SKM-1 (cell line): ENCODE data around the gene TTC21A.

Experiments
- DNase-seq: peaks from one replicate; lab custom pipeline; 2025; ENCODE audit not compliant: unreplicated experiment; lab: John Stamatoyannopoulos, UW

Gene TTC21A

DNA sequence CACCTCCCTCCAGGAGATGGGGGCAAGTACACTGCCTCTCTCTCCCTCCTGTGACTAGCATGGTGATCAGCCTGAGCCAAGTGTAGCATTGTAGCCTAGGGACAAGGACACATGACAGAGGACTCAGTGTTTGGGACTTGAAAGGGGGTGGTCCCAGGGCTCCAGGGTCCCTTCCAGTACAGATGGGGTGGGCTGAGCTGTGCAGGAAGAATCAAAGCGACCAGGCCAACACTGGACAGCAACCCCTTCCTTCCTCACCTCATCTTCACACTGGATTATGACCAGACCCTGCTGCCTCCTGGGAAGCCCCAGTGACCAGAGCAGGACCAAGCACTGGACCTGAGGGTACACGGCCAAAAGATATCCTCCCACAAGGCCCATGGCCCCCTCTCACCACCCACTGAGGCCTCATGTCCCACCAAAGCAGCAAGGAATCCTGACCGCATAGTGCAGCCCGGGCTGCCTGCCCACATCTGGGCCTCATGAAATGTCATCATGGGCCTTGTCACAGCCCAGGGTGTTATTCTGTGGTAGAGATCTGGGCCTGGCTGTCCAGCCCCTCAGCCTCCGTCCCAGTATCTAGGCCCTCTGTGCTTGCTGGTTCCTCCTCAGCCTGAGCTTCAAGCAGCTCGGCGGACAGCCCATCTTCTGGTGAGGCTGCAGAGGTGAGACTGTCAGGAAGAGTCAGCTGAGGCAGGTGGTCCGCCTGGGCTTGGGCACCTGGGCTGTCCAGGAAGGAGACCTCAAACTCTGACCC, 9.6 kb upstream of the TTC21A start:
- no peak for DNase-seq

DNA sequence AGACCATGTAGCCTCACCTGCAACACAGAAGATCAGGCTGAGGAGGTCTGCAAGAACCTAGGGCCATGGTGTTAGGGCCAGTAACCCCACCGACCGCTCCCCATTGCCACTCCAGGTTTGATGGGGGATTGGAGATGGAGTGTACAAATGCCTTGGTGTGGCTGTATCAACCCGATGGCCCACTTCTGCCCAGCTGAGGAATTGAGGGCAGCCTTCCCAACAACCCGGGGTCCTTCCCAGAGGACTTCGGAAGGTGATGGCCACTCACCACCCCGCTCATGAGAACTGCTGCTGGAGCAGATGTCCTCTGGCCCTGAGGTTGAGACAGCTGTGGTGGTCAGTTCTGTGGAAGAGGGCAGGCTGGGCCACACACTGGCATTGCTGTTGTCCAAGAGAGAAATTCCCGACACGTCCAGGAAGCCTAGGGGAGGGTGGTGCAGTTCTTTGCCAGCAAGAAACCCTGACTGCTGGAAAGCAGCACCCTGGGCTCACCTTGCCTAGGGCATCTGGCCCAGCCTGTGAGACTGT, 8.9 kb upstream of the TTC21A start:
- DNase-seq: no peak

DNA sequence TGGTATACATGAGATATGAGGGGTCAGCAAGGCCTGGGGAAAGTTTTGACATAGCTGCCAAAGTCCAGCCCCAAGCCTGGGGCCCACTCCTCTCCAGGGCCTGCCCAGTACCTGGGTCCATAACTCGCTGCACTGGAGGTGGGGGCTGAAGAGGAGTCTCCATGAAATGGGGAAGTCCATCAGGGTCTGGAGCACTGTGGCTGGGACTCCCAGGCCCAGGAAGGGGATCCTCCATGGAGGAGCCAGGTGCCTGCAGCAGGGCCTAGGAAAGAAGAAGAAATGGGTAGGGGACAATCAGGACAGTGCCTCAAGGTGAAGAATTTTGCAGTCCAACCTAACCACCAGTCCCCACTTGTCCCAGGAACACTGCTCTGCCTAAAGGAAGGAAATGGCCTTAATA, 8.2 kb upstream of the TTC21A start:
- DNase-seq: no peak

DNA sequence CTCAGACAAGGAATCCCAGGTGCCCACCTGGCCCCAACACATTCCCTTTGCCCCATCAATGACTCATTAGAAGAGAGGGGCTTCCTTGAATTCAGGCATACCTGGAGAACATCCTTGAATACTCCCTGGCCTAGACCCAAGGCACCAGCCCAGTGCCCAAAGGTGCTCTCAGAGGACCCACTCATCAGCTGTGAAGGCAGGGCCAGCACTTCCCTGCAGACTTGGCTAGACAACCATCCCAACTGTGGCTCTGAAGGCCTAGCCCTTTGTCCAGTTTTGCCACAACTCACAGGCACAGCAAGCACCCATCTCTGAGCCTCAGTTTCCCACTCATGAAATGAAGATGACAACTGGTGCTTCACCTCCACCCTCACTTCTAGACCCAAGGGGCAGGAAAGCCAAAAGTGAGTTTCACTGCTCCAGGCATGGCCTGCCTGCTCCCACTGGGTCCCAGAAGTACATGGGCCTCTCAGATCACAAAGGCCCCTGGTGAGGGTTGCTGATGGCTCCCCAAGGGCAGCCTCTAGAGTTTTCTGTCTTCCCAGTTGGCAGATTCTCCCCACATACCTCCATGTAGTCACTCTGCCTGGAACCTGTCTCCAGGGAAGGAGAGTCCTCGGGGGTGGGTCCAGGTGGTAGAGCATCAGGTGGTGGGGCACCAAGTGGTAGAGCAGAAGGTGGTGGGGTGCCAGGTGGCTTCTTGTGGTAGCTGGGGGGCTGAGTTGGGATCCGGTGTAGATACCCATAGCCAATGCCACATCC, 7.6 kb upstream of the TTC21A start:
- DNase-seq: no peak

DNA sequence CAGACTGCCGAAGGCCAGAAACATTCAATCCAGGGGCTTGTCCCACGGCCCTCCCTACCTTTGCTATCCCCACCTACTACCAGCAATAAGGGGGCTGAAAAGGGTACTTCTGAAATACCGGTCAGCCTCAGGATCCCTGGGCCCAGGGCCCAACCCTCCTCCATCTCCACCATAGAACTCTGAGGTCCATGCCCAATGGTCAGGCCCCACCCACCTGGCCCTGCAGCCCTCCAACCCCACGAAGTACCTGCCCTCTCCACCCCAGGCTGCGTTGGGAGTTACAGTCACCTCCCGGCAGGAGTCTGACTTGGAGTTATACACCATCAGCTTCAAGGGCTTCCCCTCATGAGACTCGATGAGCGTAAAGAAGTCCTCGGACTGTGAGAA, 7.0 kb upstream of the TTC21A start:
- no peak for DNase-seq

DNA sequence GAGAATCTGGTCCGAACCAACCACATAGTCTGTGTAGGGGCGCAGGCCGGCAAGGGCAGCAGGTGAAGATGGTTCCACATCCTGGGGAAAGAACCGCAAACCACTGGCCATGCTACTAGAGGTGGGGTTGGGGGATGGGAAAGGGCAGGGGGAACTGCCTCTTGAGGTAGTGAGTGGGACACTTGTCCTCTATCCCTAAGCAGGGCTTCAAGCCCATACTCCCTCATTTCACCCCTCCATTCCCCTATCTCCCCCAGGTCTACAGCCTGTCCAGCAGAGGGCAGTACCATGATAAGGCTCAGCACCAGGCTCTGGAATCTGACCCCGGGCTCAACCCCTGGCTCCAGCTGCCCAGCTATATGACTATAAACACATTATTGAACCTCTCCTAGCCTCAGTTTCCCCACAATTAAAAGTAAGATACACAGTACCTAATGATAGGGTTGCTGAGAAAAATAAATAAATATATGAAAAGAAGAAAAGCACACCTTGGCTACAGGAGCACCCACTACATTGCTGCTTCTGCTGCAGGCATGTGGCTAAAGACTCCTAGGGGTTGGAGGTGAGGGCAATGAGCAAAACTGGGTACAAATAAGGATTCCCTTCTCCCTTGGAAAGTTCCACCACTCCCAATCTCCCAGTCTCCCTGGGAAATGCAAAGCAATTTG, 6.3 kb upstream of the TTC21A start:
- DNase-seq: peak; percentile 50

DNA sequence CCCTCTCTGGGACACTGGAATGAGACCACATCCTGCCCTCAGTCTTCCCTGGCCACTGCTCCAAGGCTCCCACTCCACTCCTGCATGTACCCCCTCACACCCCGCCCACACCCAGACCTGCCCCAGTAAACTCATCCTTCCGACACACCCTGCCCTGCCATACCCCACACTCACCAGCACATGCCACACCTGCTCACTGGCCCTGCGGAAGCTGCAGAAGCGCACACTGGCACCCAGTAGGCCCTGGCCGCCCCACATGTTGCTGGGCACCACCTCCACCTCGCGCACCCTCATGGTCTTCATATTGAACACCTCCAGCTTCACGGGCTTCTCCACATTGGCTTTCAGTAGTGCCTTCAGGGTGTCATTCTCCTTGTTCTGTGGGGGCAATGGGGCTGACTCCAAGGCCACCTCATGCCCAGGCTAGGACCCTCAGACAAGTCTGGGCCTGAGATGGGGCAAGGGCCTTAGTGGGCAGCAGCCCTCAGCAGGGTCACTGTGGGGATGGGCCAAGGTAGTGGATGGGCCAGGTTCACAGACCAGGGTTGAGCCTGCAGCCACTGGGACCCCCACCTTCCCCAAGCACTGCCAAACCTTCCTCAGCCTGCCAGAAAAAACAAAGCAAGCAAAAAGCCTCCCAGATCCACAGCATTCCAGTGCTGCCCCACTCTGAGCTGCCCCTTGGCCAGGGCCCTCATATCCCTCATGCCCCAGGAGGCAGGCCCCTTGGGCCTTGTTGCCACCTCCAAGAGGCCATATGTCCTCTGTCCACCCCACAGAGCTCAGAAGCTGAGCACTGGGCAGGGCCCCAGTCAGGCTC, 4.8 kb upstream of the TTC21A start:
- DNase-seq: no peak

DNA sequence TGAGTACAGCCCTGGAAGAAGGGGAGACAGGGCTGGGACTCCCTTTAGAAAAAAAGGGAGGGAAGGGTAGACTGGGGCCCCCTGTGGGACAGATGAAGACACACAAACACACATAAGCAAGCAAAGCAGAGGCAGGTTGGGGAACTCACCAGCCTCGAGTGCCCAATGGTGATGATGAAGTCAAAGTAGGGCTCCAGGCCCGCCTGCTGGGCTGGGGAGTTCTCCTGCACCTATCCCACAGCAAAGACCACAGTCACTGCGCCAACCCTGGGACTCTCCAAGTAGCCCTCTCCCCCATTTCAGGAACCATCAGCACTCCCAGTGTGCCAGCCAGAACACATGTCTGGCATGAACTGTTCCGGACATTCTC, 4.2 kb upstream of the TTC21A start:
- DNase-seq: no peak

DNA sequence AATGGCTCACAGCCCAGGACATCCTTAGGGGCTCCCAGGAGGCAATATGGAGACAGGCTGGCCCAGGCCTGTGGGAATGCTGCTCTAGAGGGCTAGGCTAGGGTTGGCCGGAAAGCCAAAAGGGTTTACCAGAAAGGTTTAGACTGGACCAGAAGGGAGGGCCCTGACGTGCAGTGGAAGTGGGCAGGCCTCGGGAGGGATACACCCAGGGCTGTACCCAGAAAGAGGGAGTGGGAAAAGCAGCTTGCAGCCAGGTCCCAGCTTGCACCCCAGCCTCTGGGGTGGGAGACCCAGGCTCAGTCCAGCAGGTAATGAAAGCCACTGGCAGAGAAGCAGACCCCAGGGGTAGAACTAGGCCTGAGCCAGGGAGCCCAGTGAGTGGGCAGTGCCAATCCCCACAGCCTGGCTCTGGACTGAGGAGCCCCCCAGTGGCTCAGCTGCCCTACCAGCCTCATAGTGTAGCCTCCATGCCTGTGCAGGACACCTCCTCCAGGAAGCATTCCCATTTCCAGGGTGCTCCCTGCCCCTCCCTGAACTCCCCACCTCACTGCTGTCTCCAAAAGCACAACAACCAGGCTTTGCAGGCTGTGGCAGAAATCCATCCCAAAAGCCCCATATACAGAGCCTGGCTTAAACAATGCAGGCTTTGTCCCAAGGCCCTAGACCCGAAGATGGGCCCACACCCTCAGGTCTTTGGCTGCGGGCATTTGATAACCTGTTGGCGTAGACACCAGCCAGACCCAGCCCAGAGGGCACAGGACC, 3.5 kb upstream of the TTC21A start:
- DNase-seq: no peak

DNA sequence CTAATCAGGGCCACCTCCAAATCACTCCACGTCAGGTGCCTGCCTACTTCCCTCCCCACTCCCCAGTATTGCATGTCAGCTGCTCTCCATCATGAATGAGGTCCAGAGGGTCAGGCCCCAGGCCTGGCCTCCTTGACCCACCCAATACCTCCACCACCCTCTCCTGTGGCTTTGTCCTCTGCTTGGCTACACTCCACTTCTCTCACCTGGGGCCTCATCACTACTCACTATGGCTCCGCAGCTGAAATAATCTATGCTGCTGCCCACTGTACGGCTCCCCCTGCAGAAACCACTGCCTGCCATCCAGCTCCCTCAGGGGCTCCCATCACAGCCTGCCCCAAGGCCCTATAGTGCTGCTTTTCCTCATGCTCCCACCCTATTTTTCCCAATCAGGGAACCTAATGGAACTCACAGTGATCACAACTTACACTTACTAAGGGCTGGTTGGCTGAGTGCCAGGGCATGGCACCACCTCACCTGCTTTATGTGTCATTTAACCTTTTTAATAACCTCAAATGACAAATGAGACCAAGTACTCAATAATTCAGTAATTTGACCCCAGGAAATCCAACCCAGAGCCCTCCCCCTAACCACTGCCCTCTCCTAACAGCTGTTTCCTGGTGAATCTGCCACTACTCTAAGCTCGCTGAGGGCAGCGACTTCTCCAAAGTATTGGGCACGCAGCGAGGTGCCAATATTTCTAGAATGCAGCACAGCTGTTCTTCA, 2.4 kb upstream of the TTC21A start:
- DNase-seq: no peak

DNA sequence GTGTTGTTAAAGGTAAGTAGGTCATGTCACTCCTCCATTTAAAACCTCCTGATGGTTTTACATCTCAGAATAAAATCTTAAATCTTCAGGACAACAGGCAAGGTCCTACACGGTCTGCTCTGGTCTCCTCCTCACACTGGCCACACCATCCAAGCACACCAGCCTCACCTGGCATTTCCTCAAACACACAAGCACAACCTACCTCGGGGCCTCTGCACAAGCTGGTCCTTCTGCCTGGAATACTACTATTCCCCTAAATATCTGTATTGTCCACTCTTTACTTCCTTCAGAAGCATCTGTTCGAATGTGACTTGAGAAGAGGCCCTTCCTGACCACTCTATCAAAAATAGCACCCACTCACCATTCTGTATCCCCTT, 1.8 kb upstream of the TTC21A start:
- no peak for DNase-seq

DNA sequence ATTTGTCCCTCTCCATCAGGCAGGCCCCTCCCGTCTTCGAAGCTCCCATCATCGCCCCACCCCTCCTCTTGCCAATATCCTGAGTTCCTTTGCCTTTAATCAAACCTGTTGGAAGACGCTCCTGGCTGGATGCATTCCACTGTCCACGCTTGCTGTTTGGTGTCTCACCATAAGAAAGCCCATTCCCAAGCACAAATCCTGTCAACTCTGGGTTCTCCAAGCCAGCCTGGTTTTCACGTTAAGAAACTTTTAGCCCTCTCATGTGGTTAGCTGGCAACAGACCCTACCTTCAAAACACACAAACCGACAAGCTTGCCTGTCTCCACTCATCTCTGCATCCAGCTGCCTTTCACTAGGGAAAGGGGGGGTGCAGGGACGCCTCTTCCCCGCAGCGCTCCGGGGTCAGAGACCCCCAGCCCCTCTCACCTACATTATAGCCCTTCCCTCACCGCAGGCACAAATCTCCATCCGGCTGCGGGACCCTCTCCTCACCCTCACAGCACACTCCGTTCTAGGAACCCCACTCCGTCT, 1.1 kb upstream of the TTC21A start:
- DNase-seq: no peak

DNA sequence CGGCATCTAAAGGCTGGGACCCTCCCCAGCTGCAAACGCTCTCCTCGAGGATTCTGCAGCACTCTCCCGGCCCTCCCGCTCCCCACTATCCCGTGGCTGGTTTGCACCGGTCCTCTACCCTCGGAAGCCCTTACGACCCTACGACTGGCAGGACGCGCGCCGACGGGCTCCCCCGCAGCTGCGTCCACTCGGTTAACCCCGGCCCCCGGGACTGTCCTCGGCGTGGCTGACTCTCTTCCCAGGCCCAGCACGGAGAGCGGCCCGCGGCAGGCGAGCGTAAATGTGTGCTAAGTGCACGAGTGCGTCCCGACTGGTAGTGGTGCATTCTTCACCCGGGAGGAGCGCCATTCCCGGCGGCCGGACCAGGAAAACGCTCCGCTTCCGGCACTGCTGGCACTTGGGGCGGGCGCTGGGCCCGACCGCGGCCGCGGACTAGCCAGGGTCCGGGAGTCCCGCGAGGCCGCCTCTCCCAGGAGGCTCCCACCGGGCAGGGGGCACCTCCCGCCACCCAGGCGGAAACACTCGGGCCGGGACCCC, 561 bp upstream of the TTC21A start:
- no peak for DNase-seq

DNA sequence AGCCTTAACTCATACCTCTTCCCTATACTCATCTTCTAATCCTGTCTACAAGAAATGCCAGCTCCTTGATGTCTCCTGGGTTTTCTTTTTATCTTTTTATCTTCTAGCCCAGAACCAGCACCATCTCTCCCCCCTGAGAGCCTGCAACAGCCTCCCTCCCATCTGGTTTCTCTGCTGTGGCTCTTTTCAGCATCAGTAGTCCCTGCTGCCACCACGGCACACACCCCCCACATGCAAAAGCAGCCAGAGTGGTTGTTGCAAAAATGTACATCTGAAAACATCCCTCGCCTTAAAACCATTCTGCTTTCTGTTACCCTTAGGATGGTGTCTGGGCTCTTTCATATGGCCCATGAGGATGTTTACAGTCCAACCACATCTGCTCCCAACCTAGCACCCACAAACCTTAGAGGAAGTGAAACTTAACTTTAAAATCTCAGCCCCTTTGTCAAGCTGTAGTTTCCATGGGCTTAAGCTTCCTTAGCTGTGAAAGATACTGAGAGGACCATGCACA, 775 bp downstream of the TTC21A start:
- DNase-seq: no peak

DNA sequence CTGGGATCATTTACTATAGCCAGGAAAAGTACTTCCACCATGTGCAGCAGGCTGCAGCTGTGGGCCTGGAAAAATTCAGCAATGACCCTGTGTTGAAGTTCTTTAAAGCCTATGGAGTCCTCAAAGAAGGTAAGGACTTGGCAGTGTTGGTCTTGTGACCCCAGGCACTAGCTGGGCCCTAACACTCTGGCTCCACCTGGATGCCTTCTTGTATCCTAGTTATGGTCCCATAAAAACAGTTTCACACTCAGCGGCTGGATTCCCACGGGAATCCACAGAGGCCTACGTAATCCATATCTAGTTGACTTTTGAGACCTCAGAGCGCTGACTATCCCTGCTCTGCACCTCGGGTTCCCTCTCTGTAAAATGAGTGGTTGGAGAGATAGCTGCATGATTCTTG, 1.6 kb downstream of the TTC21A start:
- DNase-seq: no peak

DNA sequence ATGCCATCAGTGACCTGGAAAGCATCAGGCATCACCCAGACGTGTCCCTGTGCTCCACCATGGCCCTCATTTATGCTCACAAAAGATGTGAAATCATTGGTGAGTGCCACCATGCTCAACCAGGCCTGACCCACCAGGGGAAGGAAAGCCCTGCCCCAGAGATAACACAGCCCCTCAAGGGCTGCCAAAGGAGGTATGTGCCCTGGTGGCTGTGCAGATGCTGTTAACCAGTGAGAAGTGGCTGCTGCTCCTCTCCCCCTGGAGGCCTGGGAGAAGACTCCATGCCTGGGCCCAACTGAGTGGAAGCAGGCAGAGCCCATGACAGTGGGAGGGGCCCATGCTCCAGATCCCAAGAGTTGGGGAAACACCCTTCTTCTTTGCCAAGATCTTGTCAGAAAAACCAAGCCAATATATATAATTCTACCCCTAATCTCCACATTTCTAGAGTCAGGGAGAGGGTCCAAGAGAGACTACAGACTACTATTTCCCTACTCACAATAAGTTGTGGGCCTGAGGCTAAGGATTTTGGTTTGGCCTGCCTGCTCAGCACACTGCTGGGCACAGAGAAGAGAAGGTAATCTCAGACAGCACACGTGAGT, 2.7 kb downstream of the TTC21A start:
- DNase-seq: no peak

DNA sequence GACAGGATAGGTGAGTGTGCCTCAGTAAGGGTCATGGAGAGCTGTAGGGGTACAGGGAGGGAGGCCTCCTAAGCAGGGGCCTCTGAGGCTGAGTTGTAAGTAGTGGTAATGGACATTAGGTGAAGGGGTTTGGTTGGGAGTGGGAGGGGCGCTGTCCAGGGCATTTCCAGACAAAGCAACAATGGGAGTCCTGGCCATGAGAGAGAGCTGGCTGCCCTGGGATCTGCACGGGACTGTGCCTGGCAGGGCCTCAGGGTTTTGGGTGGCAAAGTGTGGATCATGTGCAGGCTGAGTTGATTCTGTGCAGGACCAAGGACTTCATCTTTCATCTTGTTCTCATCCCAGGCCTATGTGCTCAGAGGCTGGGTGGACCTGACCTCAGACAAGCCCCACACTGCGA, 4.6 kb downstream of the TTC21A start:
- no peak for DNase-seq

DNA sequence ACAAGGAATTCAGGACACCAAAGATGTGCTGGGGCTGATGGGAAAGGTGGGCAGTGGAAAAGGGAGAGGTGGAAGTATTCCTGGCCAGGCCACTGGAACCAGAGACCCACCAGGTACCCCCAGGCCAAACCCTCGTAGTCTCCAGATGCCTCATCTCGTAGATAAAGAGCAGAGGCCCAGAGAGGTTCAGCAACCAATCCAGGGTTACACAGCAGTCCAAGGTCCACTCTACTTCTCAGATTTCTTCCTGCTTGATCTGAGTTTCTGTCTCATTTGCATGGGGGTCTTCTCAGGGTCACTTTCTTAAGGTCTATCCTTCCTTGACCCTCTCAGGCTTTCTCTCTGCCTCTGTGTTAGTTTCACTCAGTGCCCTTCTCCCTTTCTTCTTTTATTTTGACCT, 5.1 kb downstream of the TTC21A start:
- no peak for DNase-seq

DNA sequence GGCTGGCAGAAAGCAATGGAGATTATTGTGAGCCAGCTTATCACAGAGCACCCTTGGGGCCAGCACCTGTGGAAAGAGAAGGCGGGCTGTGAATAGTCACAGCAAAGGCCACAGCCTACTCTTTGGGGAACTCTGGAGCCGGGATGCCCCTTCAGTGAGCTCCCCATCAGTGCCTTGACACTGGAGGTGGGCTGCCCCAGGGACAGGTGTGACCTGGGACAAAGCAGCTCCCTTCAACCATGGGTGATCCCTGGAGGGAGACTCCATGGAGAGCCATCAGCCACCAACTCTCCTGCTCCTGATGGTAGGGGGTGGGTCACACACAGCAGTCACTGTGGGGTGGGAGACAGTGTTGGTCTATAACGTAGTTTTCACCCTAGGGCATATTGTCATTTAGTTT, 5.8 kb downstream of the TTC21A start:
- DNase-seq: no peak
